Activated naive CD4-positive, alpha-beta T cell treated with anti-CD3 and anti-CD28 coated beads for 36 hours (primary cell): Measurements from ENCODE around the gene ANXA2R. TPM values are rescaled to one million over a fixed set of nuclear protein-coding genes. Genes with fewer than 3 reads are reported as not detected.

Experiments
- CTCF ChIA-PET: fragments of 350-600 bp; sonication (Branson Sonifier 250); formaldehyde crosslinking; loops from one replicate; lab custom pipeline; 2021; ENCODE audit warnings: antibody characterized with exemption; lab: Charles Lee
- DNase-seq: peaks from one replicate; pipeline ENCODE4 v3.0.0-alpha.2; 2020
- H3K27ac Mint-ChIP-seq: one replicate; pipeline ENCODE4 v1.8.0; 2021; ENCODE audit warnings: mild to moderate bottlenecking, mixed read lengths
- H3K27me3 Mint-ChIP-seq: one replicate; pipeline ENCODE4 v1.8.0; 2021; ENCODE audit warnings: low read depth, mixed read lengths
- H3K36me3 Mint-ChIP-seq: one replicate; pipeline ENCODE4 v1.8.0; 2021; ENCODE audit warnings: low read depth, mixed read lengths
- H3K4me1 Mint-ChIP-seq: one replicate; pipeline ENCODE4 v1.8.0; 2021; ENCODE audit warnings: low read depth, mixed read lengths
- H3K4me3 Mint-ChIP-seq: one replicate; pipeline ENCODE4 v1.8.0; 2021; ENCODE audit warnings: mild to moderate bottlenecking, moderate library complexity, mixed read lengths
- H3K9me3 Mint-ChIP-seq: one replicate; pipeline ENCODE4 v1.8.0; 2021; ENCODE audit warnings: mixed read lengths
- intact Hi-C: fragments of 100-400 bp; cut with micrococcal nuclease; formaldehyde crosslinking; loops from one replicate; pipeline ENCODE4 v1.15.1; 2023
- total RNA-seq, 2 experiments: library from RNA; stranded (reverse); gene quantifications; one replicate each; pipeline ENCODE4 v1.2.3, GENCODE V29; 2021

ANXA2R gene
- total RNA-seq, 2 experiments from 2014 or later: 6.0 to 6.5 TPM

GRCh38 chr5:43050384-43050783, 10.3 kb upstream of the ANXA2R start:
- DNase-seq: no peak
- H3K4me3 Mint-ChIP-seq: no peak overlapping the region
- peaks cover 23% of the 10 kb centered on the region for H3K4me1 Mint-ChIP-seq
- H3K27me3 Mint-ChIP-seq: no peaks in the 10 kb centered on the region
- no peak overlapping the region for H3K27ac Mint-ChIP-seq
- intact Hi-C loops: no loop called here
- H3K36me3 Mint-ChIP-seq: peaks cover 13% of the 10 kb centered on the region
- peaks cover 4% of the 10 kb centered on the region for H3K9me3 Mint-ChIP-seq
- CTCF ChIA-PET: interaction anchor here (0.9 kb wide), 1 partner anchor 142 kb away, joined by 6 read pairs; no protein-coding TSS in a partner anchor

DNA sequence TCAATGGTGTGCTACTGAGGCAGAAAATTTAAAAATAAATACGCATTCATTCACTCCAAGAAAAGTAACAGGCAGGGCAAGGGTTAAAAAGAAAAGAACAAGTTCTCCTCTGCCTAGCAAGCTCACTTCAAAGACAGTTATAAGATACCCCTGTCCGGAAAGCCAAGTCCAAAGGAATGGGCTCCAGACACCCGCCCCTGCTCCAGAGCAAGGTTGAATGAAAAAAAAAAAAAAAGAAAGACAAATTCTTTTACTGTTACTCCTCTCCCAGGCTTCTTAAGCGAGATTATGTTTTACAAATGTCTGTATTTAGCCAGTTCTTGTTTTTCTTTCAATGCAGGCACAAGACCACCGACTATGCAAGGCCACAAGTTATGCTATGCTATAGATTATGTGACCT, 9.1 kb upstream of the ANXA2R start:
- CTCF ChIA-PET: interaction anchor here (0.6 to 1.2 kb wide), 3 partner anchors 16 to 555 kb away, joined by 3 read pairs; no protein-coding TSS in a partner anchor
- Mint-ChIP-seq H3K36me3 (peaks cover 19% of the 10 kb centered on the region), H3K4me3 (no peak overlapping the region), H3K9me3 (peaks cover 1% of the 10 kb centered on the region), H3K27me3 (no peaks in the 10 kb centered on the region), H3K4me1 (peaks cover 28% of the 10 kb centered on the region), H3K27ac (no peak overlapping the region)
- no peak for DNase-seq
- intact Hi-C loops: loop anchor here (10.0 kb wide), 1 partner anchor 1124 kb away; the partner anchor contains the start of gene FBXO4

- Mint-ChIP-seq H3K9me3 (no peaks in the 10 kb centered on the region), H3K4me3 (no peak overlapping the region), H3K27ac (no peak overlapping the region), H3K27me3 (no peaks in the 10 kb centered on the region), H3K4me1 (peaks cover 28% of the 10 kb centered on the region), H3K36me3 (peaks cover 14% of the 10 kb centered on the region)
- no peak for DNase-seq
- intact Hi-C loops: loop anchor here (10.0 kb wide), 1 partner anchor 1122 kb away; the partner anchor contains the start of gene FBXO4
- CTCF ChIA-PET: interaction anchor here (0.6 to 1.8 kb wide), 4 partner anchors 27 to 1264 kb away, joined by 3 to 5 read pairs (median 4); no protein-coding TSS in a partner anchor
These were observed 6.4 kb upstream of the ANXA2R start for GRCh38 chr5:43046474-43046873.

GRCh38 chr5:43045236-43045635, 5.1 kb upstream of the ANXA2R start:
- no peak for DNase-seq
- Mint-ChIP-seq H3K4me1 (peaks cover 24% of the 10 kb centered on the region), H3K27ac (no peak overlapping the region), H3K4me3 (no peak overlapping the region), H3K9me3 (no peaks in the 10 kb centered on the region), H3K27me3 (no peaks in the 10 kb centered on the region), H3K36me3 (peaks cover 10% of the 10 kb centered on the region)
- intact Hi-C loops: loop anchor here (10.0 kb wide), 1 partner anchor 1120 kb away; the partner anchor contains the start of gene FBXO4
- CTCF ChIA-PET: interaction anchor here (1.6 kb wide), 1 partner anchor 26 kb away, joined by 5 read pairs; no protein-coding TSS in a partner anchor

DNA sequence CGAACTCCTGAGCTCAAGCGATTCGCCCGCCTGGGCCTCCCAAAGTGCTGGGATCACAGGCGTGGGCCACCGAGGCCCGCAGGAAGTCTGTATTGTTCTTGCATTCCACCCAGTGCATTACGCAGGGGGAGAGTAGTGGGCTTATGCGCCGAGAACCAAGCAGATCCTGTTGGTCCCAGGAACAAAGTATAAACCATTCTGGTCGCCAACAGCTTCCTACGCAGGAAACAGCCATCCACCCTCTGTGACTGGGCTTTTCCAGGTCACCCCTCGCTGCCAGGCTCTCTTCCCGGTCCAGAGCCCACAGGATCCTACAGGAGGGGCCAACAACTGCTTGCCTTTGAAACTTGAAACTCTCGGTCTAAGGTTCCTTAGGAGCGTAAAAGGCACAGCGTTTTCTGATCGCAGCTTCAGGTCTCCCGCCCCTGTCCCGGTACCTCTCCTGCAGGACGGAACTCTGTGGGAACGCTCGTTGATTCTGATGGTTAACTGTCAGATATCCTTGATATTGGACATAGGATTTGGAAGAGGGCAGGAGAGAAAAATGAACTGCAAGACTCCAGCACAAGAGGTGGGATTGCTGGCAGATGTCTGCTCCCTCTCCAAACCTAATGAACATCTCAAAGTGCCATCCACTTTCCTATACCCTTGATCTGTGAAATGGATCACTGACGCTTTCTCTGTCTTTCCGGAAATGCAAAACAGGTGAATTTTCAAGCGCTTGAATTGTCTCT, 4.2 kb upstream of the ANXA2R start:
- DNase-seq: no peak
- H3K36me3 Mint-ChIP-seq: peaks cover 10% of the 10 kb centered on the region
- H3K27me3 Mint-ChIP-seq: no peaks in the 10 kb centered on the region
- peaks cover 17% of the 10 kb centered on the region for H3K4me1 Mint-ChIP-seq
- H3K9me3 Mint-ChIP-seq: no peaks in the 10 kb centered on the region
- no peak overlapping the region for H3K27ac Mint-ChIP-seq
- intact Hi-C loops: loop anchor here (5.0 to 10.0 kb wide), 2 partner anchors 287 to 1120 kb away; partner anchors contain the start of genes CCDC152 and FBXO4
- H3K4me3 Mint-ChIP-seq: no peak overlapping the region
- CTCF ChIA-PET: interaction anchor here (1.0 kb wide), 1 partner anchor 20 kb away, joined by 4 read pairs; no protein-coding TSS in a partner anchor

- CTCF ChIA-PET: interaction anchor here (1.0 to 3.2 kb wide), 6 partner anchors 21 to 131 kb away, joined by 4 to 73 read pairs (median 28); no protein-coding TSS in a partner anchor
- Mint-ChIP-seq H3K27me3 (no peaks in the 10 kb centered on the region), H3K27ac (peak overlapping the region; percentile 99), H3K4me3 (peak overlapping the region; percentile 96), H3K9me3 (no peaks in the 10 kb centered on the region), H3K4me1 (peaks cover 11% of the 10 kb centered on the region), H3K36me3 (peaks cover 10% of the 10 kb centered on the region)
- intact Hi-C loops: loop anchor here (1.0 to 10.0 kb wide), 3 partner anchors 286 to 1119 kb away; partner anchors contain the start of genes CCDC152 and FBXO4
- DNase-seq: no peak
These were observed 3.3 kb upstream of the ANXA2R start for GRCh38 chr5:43043400-43043756.

DNA sequence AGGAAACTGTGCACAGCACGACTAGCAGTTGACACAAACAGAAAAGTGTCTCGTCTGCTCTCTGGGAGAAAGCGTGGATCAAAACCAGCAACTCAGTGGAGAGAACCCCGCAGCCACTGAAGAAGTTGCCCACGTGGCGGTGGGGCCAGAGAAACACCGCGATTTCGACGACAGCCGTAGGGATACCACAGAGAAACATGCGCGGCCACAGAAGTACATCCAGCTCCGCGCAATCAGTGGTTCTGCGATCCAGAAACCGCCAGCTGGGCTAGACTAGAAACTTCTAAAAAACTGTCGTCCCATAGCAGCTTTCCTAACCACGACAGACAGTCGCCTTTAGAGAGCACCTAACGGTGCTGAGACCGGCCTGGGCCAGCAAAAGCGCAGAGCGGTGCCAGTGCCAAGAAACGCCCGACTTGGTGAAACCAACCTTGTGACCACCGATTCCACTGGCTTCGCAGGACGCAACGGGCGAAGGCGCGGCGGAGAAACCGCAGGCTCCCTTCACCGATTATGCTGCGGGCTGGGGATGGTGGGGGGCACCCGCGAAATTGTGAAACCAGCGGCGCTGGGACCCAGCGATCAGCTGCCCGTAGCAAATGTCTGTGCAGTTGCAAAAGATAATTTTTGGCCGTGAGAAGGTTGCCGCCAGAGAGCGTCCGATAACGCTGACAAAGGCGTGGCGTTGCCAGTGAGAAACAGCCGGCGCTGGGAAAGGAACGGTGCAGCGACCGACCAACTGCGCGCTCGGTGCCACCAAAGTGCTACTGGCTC, 2.7 kb upstream of the ANXA2R start:
- Mint-ChIP-seq H3K36me3 (peaks cover 10% of the 10 kb centered on the region), H3K27me3 (no peaks in the 10 kb centered on the region), H3K4me1 (peaks cover 11% of the 10 kb centered on the region), H3K27ac (peak overlapping the region; percentile 99), H3K4me3 (peak overlapping the region; percentile 96), H3K9me3 (no peaks in the 10 kb centered on the region)
- peak; percentile 84 for DNase-seq
- CTCF ChIA-PET: interaction anchor here (0.6 to 3.2 kb wide), 13 partner anchors 19 to 346 kb away, joined by 3 to 73 read pairs (median 19); partner anchors contain the start of gene ZNF131
- intact Hi-C loops: loop anchor here (1.0 to 10.0 kb wide), 3 partner anchors 286 to 1118 kb away; partner anchors contain the start of genes CCDC152 and FBXO4

DNA sequence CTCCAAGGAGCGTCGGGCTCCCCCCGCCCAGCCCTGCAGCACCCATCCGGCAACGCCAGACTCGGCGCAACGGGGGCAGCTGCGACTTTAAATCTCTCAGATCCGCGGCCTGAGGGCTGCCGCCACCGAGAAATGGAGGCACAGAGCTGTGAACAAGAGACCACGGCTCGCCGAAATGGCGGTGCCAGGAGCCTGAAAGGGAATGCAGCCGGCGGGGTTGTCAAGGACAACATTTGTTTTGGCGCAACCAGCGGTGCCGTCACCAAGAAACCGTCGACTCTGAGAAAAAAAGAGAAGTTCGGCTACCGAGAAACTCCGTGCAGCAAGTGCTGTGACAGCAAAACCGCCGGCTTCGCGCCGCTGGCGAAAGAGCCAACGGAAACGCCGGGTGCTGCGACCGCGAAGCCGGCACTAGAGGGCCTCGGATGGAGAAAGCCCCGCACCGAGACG, 2.1 kb upstream of the ANXA2R start:
- H3K4me1 Mint-ChIP-seq: peaks cover 15% of the 10 kb centered on the region
- intact Hi-C loops: loop anchor here (5.0 to 10.0 kb wide), 2 partner anchors 285 to 1117 kb away; partner anchors contain the start of genes CCDC152 and FBXO4
- peak overlapping the region; percentile 96 for H3K4me3 Mint-ChIP-seq
- DNase-seq: peak; percentile 78
- peaks cover 10% of the 10 kb centered on the region for H3K36me3 Mint-ChIP-seq
- H3K27me3 Mint-ChIP-seq: no peaks in the 10 kb centered on the region
- no peaks in the 10 kb centered on the region for H3K9me3 Mint-ChIP-seq
- H3K27ac Mint-ChIP-seq: peak overlapping the region; percentile 99
- CTCF ChIA-PET: interaction anchor here (0.6 to 3.2 kb wide), 18 partner anchors 18 to 347 kb away, joined by 3 to 73 read pairs (median 10); partner anchors contain the start of gene ZNF131

- intact Hi-C loops: loop anchor here (5.0 to 10.0 kb wide), 2 partner anchors 284 to 1117 kb away; partner anchors contain the start of genes CCDC152 and FBXO4
- H3K4me1 Mint-ChIP-seq: peaks cover 19% of the 10 kb centered on the region
- peak; percentile 64 for DNase-seq
- peak overlapping the region; percentile 96 for H3K4me3 Mint-ChIP-seq
- peaks cover 10% of the 10 kb centered on the region for H3K36me3 Mint-ChIP-seq
- H3K9me3 Mint-ChIP-seq: no peaks in the 10 kb centered on the region
- H3K27me3 Mint-ChIP-seq: no peaks in the 10 kb centered on the region
- CTCF ChIA-PET: interaction anchor here (0.6 to 3.2 kb wide), 25 partner anchors 18 to 442 kb away, joined by 3 to 73 read pairs (median 8); partner anchors contain the start of genes HMGCS1, TMEM267 and ZNF131
- H3K27ac Mint-ChIP-seq: peak overlapping the region; percentile 99
These were observed 1.6 kb upstream of the ANXA2R start for GRCh38 chr5:43041669-43042175.

GRCh38 chr5:43041110-43041668, 1.1 kb upstream of the ANXA2R start:
- Mint-ChIP-seq H3K9me3 (no peaks in the 10 kb centered on the region), H3K4me1 (peaks cover 21% of the 10 kb centered on the region), H3K36me3 (peaks cover 8% of the 10 kb centered on the region), H3K27ac (peak overlapping the region; percentile 99), H3K27me3 (no peaks in the 10 kb centered on the region), H3K4me3 (peak overlapping the region; percentile 96)
- CTCF ChIA-PET: interaction anchor here (0.6 to 3.2 kb wide), 26 partner anchors 14 to 443 kb away, joined by 3 to 73 read pairs (median 8); partner anchors contain the start of genes HMGCS1 and TMEM267
- DNase-seq: peak; percentile 52
- intact Hi-C loops: loop anchor here (5.0 to 10.0 kb wide), 2 partner anchors 284 to 1116 kb away; partner anchors contain the start of genes CCDC152 and FBXO4
